KOPT-K1 (cell line): ENCODE measurements around the gene HAUS7.

ENCODE experiments used
- H3K27ac ChIP-seq: fragments of 200-600 bp; sonication (generic); 2 replicates; pipeline ENCODE4 v1.5.1; 2016; ENCODE audit warnings: antibody characterized with exemption, mild to moderate bottlenecking, low read depth, low read length; ENCODE audit not compliant: poor library complexity, severe bottlenecking
- H3K36me3 ChIP-seq: fragments of 200-600 bp; sonication (generic); 2 replicates; pipeline ENCODE4 v1.5.1; 2017; ENCODE audit warnings: antibody characterized with exemption, mild to moderate bottlenecking, low read length, moderate library complexity; ENCODE audit not compliant: insufficient read depth
- H3K9me3 ChIP-seq: fragments of 200-600 bp; sonication (generic); 2 replicates; pipeline ENCODE4 v1.5.1; 2017; ENCODE audit warnings: antibody characterized with exemption, low read length, mild to moderate bottlenecking; ENCODE audit not compliant: insufficient read depth, poor library complexity, severe bottlenecking

The HAUS7 gene

GRCh38 chrX:153457827-153458466, 12.4 kb downstream of the HAUS7 start:
- no peak overlapping the region for H3K27ac ChIP-seq
- no peaks in the 10 kb centered on the region for H3K9me3 ChIP-seq
- peaks cover 91% of the 10 kb centered on the region; the same call in 1 of the 2 replicates for H3K36me3 ChIP-seq

- peaks cover 85% of the 10 kb centered on the region; the same call in 1 of the 2 replicates for H3K36me3 ChIP-seq
These were observed 13.1 kb downstream of the HAUS7 start for GRCh38 chrX:153457136-153457825.

DNA sequence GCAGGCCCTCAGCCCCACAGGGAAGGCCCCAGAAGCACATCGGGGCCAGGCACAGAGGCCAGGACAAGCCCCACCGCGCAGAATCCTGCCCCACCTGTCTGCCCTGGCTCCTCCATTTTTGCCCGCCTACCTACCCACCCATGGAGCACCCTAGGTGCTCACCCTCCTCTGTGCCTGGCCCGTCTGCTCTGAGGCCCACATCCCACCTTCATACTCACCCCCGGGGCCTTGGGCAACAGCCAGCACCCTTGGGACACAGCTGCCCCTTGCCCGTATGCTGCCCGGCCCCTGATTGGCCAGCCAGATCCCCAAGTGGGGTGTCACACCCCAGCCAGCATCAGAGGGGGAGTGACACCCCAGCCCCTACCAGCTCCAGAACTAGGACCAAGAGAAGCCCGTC, 13.7 kb downstream of the HAUS7 start:
- Histone ChIP-seq H3K27ac (no peak overlapping the region), H3K9me3 (no peaks in the 10 kb centered on the region), H3K36me3 (peaks cover 79% of the 10 kb centered on the region; the same call in 1 of the 2 replicates)

More at GRCh38 chrX:153457136-153457825, 13.1 kb downstream of the HAUS7 start:
- H3K9me3 ChIP-seq, result no peaks in the 10 kb centered on the region
- H3K27ac ChIP-seq, result no peak overlapping the region

DNA sequence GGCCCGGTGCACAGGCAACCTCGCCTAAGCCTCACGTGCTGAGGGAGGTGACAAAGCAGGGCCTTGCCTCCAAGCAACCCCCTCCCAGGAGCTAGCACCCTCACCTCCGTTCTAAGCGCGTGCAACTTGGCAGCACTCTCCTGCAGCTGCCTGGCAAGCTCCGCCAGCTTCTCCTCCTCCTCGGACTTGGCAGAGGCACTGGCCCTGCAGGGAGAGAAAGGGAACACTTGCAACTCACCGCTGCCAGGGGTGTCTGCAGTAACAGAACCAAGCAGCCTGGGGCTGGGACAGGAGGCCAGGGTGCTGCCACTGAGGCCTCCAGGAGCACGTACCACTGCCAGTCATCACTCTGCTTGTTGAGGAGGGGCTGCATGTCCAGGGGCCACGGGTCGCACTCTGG, 14.2 kb downstream of the HAUS7 start:
- no peaks in the 10 kb centered on the region for H3K9me3 ChIP-seq
- peaks cover 78% of the 10 kb centered on the region; the same call in 1 of the 2 replicates for H3K36me3 ChIP-seq
- no peak overlapping the region for H3K27ac ChIP-seq

DNA sequence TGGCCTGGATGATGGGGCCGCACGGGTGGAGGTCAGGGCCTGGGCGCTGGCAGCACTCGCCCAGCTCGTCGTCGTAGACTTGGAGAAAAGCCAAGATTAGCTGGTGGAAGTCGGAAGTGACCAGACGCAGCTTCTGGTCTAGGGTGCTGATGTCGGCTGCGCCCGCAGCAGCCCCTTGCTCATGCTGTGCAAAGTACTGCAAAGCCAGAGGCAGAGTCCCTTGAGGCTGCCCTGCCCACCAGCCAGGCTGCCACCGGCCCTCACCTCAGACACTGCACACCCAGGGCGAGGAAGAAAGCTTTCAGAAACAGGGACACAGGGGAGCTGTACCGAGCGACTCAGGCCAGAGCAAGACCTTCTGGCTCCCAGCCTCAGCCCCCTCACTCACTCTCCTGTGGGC, 14.8 kb downstream of the HAUS7 start:
- Histone ChIP-seq H3K9me3 (no peaks in the 10 kb centered on the region), H3K36me3 (peaks cover 78% of the 10 kb centered on the region; the same call in 1 of the 2 replicates), H3K27ac (no peak overlapping the region)

DNA sequence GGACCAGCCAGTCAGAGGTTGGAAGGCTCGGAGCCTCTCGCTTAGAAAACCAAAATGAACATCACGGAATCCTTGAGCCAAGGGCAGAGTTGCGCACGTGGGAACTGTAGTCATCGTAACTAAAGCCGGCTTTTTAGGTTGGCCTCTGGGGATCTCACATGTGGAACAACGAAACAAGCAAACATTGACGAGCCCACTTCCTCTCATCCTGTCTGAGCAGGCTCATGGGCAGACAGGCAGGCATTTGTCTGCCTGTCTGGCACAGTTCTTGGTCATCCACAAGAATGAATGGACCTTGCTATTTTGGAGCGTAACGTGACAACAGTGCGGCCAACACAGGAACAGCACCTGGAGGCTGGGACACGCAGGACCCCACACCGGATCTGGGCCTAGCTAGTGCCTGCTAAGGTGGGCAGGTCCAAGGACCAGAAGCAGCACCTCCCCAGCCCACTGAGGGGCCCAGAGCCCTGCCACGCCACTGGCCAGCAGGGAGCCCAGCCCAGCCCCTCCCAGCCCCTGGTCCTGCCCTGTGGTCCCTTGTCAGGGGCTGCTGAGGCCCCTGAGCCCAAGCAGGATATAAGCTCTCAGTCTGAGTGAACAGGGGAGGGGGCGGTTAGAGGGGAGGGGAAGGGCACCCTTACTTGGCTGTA, 15.3 kb downstream of the HAUS7 start:
- Histone ChIP-seq H3K9me3 (no peaks in the 10 kb centered on the region), H3K27ac (no peak overlapping the region), H3K36me3 (peaks cover 74% of the 10 kb centered on the region; the same call in 1 of the 2 replicates)

- no peaks in the 10 kb centered on the region for H3K9me3 ChIP-seq
- H3K36me3 ChIP-seq, result peaks cover 47% of the 10 kb centered on the region; the same call in 1 of the 2 replicates
- no peak overlapping the region for H3K27ac ChIP-seq
These were observed 19.5 kb downstream of the HAUS7 start for GRCh38 chrX:153450949-153451277.

DNA sequence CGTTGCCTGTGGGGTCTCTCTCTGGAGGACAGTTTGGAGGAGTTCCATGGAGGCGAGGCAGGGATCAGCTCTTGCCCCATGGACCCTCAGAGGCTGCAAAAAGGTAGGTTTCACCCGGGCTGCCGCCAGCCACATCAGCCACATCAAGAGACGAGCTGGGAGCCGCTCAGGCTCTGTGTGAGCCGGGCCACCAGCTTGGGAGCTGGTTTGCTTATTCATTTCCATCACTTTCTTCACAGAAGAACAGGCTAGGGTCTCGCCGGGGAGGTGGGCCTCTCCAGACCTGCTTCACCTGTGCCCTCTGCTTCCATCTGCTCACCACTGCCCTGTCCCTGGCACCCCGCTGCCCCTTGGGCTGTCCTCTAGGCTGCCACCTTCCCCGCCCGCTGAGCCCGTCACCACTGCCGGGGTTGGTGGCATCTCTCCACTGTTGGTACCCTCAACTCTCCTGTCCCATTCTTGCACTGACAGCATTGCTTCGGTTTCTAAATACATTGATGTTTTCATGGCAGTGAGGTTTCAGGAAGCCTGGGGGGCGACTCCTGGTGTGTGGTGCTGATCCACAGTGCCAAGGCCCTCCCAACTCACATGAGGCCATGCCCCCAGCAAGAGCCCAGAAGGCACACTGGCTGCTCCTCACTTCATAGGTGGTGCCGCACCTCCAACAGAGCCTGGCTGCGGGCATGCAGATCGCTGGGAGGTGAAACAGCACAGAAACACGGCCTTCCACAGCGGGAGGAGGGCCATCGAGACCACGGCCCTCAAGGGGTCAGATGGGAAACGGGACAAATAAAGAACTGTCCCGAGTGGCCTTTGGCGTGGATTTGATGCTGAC, 20.0 kb downstream of the HAUS7 start:
- Histone ChIP-seq H3K27ac (no peak overlapping the region), H3K36me3 (peaks cover 41% of the 10 kb centered on the region; the same call in 1 of the 2 replicates), H3K9me3 (no peaks in the 10 kb centered on the region)

- Histone ChIP-seq H3K27ac (no peak overlapping the region), H3K9me3 (no peaks in the 10 kb centered on the region), H3K36me3 (peaks cover 33% of the 10 kb centered on the region; the same call in 1 of the 2 replicates)
These were observed 20.8 kb downstream of the HAUS7 start for GRCh38 chrX:153449368-153450113.

DNA sequence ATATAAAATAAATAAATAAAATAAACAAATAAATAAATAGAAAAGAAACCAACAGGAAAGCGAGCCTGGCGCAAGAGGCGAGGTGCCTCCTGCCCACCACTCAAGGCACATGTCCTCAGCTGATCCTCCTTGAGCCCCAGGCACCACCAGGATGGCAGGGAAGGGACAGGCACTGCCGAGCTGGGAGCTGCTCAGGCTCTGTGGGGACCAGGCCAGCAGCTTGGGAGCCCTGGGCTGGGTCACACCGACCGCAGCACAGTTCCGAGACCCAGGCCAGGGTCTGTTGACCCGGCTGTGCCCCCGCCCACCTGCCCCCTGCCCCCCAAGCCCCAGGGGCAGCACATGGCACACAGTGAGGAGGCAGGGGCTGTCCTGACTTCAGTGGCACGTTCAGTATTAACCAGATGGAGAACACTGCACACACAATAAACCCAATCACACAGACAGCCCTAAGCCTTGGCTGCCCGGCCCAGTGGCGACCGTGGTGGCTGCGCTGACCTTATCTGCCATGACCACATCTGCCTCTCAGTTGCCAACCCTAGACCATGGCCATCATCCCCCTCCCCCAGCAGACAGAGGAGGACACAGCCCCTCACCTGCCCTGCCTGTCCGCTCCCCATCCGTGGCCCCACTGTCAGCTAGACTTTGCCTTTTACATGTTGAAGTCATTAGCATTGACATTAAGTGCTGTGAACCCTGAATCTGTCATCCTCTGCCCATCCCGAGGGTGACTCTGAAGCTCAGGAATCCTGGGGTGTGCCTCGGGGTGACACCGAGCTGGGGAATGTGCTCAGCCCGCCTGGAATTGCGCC, 21.6 kb downstream of the HAUS7 start:
- Histone ChIP-seq H3K27ac (no peak overlapping the region), H3K9me3 (no peaks in the 10 kb centered on the region), H3K36me3 (peaks cover 27% of the 10 kb centered on the region; the same call in 1 of the 2 replicates)

GRCh38 chrX:153447581-153447960, 22.8 kb downstream of the HAUS7 start:
- no peak overlapping the region for H3K27ac ChIP-seq
- peaks cover 25% of the 10 kb centered on the region; the same call in 1 of the 2 replicates for H3K36me3 ChIP-seq
- H3K9me3 ChIP-seq, result no peaks in the 10 kb centered on the region

- H3K27ac ChIP-seq, result no peak overlapping the region
- peaks cover 25% of the 10 kb centered on the region; the same call in 1 of the 2 replicates for H3K36me3 ChIP-seq
- H3K9me3 ChIP-seq, result no peaks in the 10 kb centered on the region
These were observed 23.3 kb downstream of the HAUS7 start for GRCh38 chrX:153446950-153447580.

GRCh38 chrX:153446636-153446936, 23.8 kb downstream of the HAUS7 start:
- Histone ChIP-seq H3K36me3 (peaks cover 25% of the 10 kb centered on the region; the same call in 1 of the 2 replicates), H3K9me3 (no peaks in the 10 kb centered on the region)

More at GRCh38 chrX:153446636-153446936, 23.8 kb downstream of the HAUS7 start:
- no peak overlapping the region for H3K27ac ChIP-seq
